Measurements from ENCODE around the gene SGF29. TPM values are rescaled to one million over a fixed set of nuclear protein-coding genes. Genes with fewer than 3 reads are reported as not detected.
"Not testable (repeated sequence)": the region's sequence is repeated elsewhere in the genome, so short reads cannot be mapped to it uniquely, and the experiment has no call there.

The SGF29 gene
- total RNA-seq, 4 donors from 2014 or later: 20.3 to 45.1 (median 35.3) TPM

GRCh38 chr16:28596115-28596630, 42.5 kb downstream of the SGF29 start:
- Histone ChIP-seq H3K9me3 (no peaks in the 10 kb centered on the region), H3K36me3 (peaks cover 0 to 14% of the 10 kb centered on the region in 2 donors), H3K27me3 (peaks cover 4% of the 10 kb centered on the region), H3K27ac (peak overlapping the region in 1 of 4 donors; percentile 8), H3K4me1 (peaks cover 0 to 14% (median 6%) of the 10 kb centered on the region in 3 donors), H3K4me3 (peak overlapping the region in 1 of 2 donors; percentile 16)
- no CpG with 5 or more reads among the region's 8 CpGs for WGBS, 2 donors (ENCODE audit: low coverage in 1 of 2)
- TF ChIP-seq POLR2AphosphoS5 (IDR thresholded peaks at IDR 0.05) (no peak), POLR2A (IDR thresholded peaks at IDR 0.05) (no peak), EP300 (IDR thresholded peaks at IDR 0.05) (no peak), CTCF (IDR thresholded peaks at IDR 0.05) (no peak)
- no peak for ATAC-seq

GRCh38 chr16:28596840-28597691, 43.3 kb downstream of the SGF29 start, which contains the start of gene SULT1A2:
TSS of gene SULT1A2 (minus strand) at chr16:28597050. CDS start at chr16:28595930, 1,120 bp downstream.
- 0 to 19% methylated on average over 1 to 6 of the region's 11 CpGs for WGBS, 2 donors (ENCODE audit: low coverage in 1 of 2)

GRCh38 chr16:28597692-28598261, 44.1 kb downstream of the SGF29 start:
- H3K36me3 ChIP-seq: no peaks in the 10 kb centered on the region
- H3K27ac ChIP-seq: no peak overlapping the region
- no peaks in the 10 kb centered on the region for H3K9me3 ChIP-seq
- H3K4me1 ChIP-seq: peaks cover 0 to 14% (median 6%) of the 10 kb centered on the region in 3 donors
- no peak for TF ChIP-seq POLR2A (IDR thresholded peaks at IDR 0.05)
- TF ChIP-seq CTCF (IDR thresholded peaks at IDR 0.05): no peak
- TF ChIP-seq EP300 (IDR thresholded peaks at IDR 0.05): no peak
- no peak for TF ChIP-seq POLR2AphosphoS5 (IDR thresholded peaks at IDR 0.05)
- ATAC-seq: no peak
- no peak overlapping the region for H3K4me3 ChIP-seq
- peaks cover 9% of the 10 kb centered on the region for H3K27me3 ChIP-seq
- WGBS, 2 donors (ENCODE audit: low coverage in 1 of 2): 83 to 100% methylated on average over 1 to 2 of the region's 9 CpGs

More at GRCh38 chr16:28596840-28597691, 43.3 kb downstream of the SGF29 start, which contains the start of gene SULT1A2:
- peak within 1 kb of the TSS in 1 of 4 donors; percentile 8 for H3K27ac ChIP-seq
- H3K4me3 ChIP-seq: peak within 1 kb of the TSS in 1 of 2 donors; percentile 16
- no peak for ATAC-seq
- peaks cover 0 to 5% of the 10 kb centered on the region in 2 donors for H3K36me3 ChIP-seq
- TF ChIP-seq POLR2AphosphoS5 (IDR thresholded peaks at IDR 0.05) (no peak), POLR2A (IDR thresholded peaks at IDR 0.05) (no peak), EP300 (IDR thresholded peaks at IDR 0.05) (no peak), CTCF (IDR thresholded peaks at IDR 0.05) (no peak)
- H3K27me3 ChIP-seq: peaks cover 9% of the 10 kb centered on the region
- H3K4me1 ChIP-seq: peaks cover 0 to 14% (median 6%) of the 10 kb centered on the region in 3 donors
- H3K9me3 ChIP-seq: no peaks in the 10 kb centered on the region

- peak; percentile 33 for ATAC-seq
- WGBS, 2 donors (ENCODE audit: low coverage in 1 of 2): no CpG with 5 or more reads among the region's 17 CpGs
- not testable (repeated sequence) for H3K36me3 ChIP-seq
Observed at GRCh38 chr16:28599377-28600285, 45.9 kb downstream of the SGF29 start.

GRCh38 chr16:28600965-28601364, 47.2 kb downstream of the SGF29 start:
- H3K9me3 ChIP-seq, ATAC-seq, H3K27ac ChIP-seq, H3K4me3 ChIP-seq, H3K36me3 ChIP-seq: not testable (repeated sequence)
- Histone ChIP-seq H3K4me1 (peaks cover 0 to 14% (median 6%) of the 10 kb centered on the region in 3 donors), H3K27me3 (peaks cover 18% of the 10 kb centered on the region)
- 24 to 26% methylated on average over 5 to 6 of the region's 20 CpGs for WGBS, 2 donors (ENCODE audit: low coverage in 1 of 2)

More at GRCh38 chr16:28599377-28600285, 45.9 kb downstream of the SGF29 start:
- H3K9me3 ChIP-seq, H3K27ac ChIP-seq, H3K4me3 ChIP-seq: not testable (repeated sequence)
- Histone ChIP-seq H3K4me1 (peaks cover 0 to 14% (median 6%) of the 10 kb centered on the region in 3 donors), H3K27me3 (peaks cover 18% of the 10 kb centered on the region)

- H3K27ac ChIP-seq, H3K4me3 ChIP-seq, H3K9me3 ChIP-seq, ATAC-seq: not testable (repeated sequence)
- 100% methylated on average over 1 of the region's 13 CpGs; no CpG with 5 or more reads in 1 of the 2 donors for WGBS, 2 donors (ENCODE audit: low coverage in 1 of 2)
- Histone ChIP-seq H3K4me1 (peaks cover 0 to 12% (median 6%) of the 10 kb centered on the region in 3 donors), H3K36me3 (peaks cover 0 to 11% of the 10 kb centered on the region in 2 donors), H3K27me3 (peaks cover 18% of the 10 kb centered on the region)
Observed at GRCh38 chr16:28601589-28601988, 47.9 kb downstream of the SGF29 start.

GRCh38 chr16:28602062-28602461, 48.3 kb downstream of the SGF29 start:
- peaks cover 0 to 15% of the 10 kb centered on the region in 2 donors for H3K36me3 ChIP-seq
- H3K27me3 ChIP-seq: peaks cover 18% of the 10 kb centered on the region
- H3K4me3 ChIP-seq, H3K9me3 ChIP-seq, ATAC-seq, H3K4me1 ChIP-seq, H3K27ac ChIP-seq: not testable (repeated sequence)
- WGBS, 2 donors (ENCODE audit: low coverage in 1 of 2): no CpG with 5 or more reads among the region's 10 CpGs
